Measurements from ENCODE around the gene ECM1.

DNA sequence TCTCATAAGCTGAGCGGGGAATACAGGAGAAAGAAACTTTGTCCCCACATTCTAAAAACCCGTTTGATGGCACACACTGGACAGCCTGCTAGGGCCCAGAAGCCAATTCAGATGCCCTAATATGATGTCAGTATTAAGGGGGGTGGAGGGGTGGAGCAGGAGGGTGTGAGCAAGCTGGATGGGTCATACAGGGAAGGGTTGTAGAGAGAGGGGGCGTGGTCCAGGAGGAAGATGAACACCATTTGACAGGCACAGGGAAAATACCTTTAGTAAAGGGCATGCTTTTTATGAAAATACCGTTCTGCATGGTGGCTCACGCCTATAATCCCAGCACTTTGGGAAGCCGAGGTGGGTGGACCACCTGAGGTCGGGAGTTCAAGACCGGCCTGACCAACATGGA lies 14.7 kb upstream of the ECM1 start:
- no peak for TF ChIP-seq EZH2phosphoT487 (conservative IDR thresholded peaks at IDR 0.05; ENCODE audit: low read length)
- TF ChIP-seq, protein P1, sequence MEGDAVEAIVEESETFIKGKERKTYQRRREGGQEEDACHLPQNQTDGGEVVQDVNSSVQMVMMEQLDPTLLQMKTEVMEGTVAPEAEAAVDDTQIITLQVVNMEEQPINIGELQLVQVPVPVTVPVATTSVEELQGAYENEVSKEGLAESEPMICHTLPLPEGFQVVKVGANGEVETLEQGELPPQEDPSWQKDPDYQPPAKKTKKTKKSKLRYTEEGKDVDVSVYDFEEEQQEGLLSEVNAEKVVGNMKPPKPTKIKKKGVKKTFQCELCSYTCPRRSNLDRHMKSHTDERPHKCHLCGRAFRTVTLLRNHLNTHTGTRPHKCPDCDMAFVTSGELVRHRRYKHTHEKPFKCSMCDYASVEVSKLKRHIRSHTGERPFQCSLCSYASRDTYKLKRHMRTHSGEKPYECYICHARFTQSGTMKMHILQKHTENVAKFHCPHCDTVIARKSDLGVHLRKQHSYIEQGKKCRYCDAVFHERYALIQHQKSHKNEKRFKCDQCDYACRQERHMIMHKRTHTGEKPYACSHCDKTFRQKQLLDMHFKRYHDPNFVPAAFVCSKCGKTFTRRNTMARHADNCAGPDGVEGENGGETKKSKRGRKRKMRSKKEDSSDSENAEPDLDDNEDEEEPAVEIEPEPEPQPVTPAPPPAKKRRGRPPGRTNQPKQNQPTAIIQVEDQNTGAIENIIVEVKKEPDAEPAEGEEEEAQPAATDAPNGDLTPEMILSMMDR (IDR thresholded peaks at IDR 0.05; ENCODE audit: insufficient read depth, low read length, poor library complexity, severe bottlenecking) = no peak

Data from SU-DHL-6 (cell line).